HFF-Myc (cell line): ENCODE data around the gene CNOT3.

Experiments
- DNase-seq: peaks from one replicate; pipeline ENCODE4 v3.0.0-alpha.2; 2011; ENCODE audit warnings: low read depth; ENCODE audit errors: extremely low read depth
- H3K4me3 ChIP-seq: replicated peaks from 2 replicates; pipeline ENCODE4 v1.5.1; 2011; ENCODE audit warnings: low read depth, mild to moderate bottlenecking, control low read depth, low read length
- TF ChIP-seq, protein P1 (sequence below): IDR thresholded peaks from 2 replicates; pipeline ENCODE4 v1.5.1; 2012; ENCODE audit warnings: mild to moderate bottlenecking, low read depth, low read length, control low read depth; ENCODE audit errors: missing control alignments

Gene CNOT3

DNA sequence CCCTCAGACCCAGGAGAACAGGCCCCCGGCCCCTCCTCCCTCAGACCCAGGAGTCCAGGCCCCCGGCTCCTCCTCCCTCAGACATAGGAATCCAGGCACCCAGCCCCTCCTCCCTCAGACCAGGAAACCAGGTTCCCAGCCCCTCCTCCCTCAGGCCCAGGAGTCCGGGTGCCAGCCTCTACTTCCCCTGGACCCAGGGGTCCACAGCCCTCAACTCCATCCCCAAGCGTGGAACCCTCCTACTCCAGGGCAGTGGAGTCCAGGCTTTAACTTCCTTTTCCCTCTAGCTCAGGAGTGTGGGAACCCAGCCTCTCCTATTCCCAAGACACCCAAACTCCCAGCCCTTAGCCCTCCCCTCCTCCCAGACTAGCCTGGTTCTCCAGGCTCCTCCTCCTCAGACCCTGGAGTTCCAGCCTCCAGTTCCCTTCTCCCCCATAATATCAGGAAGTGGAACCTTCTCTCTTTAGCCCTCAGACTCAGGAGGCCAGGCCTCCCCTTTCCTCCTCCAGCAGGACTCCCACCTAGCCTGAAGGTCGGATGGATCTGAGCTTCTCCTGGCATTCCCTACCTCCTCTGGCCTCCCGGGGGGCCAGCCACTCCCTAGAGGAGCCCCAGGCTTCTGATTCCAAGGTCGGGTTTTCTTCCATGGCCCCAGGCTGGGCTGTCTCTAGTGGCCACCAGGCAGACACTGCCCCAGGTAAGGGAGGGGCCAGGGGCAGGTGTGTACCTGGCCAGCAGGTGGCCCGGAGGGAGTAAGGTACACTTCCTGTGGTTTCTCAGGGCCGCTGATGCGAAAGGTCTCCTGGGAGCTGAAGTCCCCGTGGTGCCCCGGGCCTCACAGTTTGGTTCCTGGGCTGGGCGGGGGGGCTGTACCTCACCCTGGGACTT lies 35.2 kb downstream of the CNOT3 start, which contains the start of gene TMC4:
TMC4 (minus strand) TSS at position 690 of the 888 bp plus-strand sequence; CDS start at position 647, 43 bp downstream.
- TF ChIP-seq, protein P1, sequence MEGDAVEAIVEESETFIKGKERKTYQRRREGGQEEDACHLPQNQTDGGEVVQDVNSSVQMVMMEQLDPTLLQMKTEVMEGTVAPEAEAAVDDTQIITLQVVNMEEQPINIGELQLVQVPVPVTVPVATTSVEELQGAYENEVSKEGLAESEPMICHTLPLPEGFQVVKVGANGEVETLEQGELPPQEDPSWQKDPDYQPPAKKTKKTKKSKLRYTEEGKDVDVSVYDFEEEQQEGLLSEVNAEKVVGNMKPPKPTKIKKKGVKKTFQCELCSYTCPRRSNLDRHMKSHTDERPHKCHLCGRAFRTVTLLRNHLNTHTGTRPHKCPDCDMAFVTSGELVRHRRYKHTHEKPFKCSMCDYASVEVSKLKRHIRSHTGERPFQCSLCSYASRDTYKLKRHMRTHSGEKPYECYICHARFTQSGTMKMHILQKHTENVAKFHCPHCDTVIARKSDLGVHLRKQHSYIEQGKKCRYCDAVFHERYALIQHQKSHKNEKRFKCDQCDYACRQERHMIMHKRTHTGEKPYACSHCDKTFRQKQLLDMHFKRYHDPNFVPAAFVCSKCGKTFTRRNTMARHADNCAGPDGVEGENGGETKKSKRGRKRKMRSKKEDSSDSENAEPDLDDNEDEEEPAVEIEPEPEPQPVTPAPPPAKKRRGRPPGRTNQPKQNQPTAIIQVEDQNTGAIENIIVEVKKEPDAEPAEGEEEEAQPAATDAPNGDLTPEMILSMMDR, result no peak
- DNase-seq, result no peak
- H3K4me3 ChIP-seq, result no peak within 1 kb of the TSS

DNA sequence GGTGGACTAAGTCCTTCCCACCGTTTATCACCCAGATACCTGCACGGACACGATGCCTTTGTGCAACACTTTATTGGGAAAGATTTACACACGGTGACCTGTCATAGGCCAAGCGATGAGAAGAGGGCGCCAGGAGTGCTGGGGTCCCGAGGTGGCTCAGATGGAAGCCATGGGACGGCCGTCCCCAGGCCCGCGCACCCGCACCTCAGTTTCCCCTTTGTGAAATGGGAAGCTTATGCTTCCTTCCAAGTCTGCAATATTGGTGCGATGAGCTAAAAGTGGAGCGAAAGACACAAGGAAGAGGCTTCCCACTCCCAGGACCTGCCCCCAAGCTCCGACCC lies 35.8 kb downstream of the CNOT3 start:
- TF ChIP-seq, protein P1, result no peak
- no peak for DNase-seq
- no peak overlapping the region for H3K4me3 ChIP-seq

DNA sequence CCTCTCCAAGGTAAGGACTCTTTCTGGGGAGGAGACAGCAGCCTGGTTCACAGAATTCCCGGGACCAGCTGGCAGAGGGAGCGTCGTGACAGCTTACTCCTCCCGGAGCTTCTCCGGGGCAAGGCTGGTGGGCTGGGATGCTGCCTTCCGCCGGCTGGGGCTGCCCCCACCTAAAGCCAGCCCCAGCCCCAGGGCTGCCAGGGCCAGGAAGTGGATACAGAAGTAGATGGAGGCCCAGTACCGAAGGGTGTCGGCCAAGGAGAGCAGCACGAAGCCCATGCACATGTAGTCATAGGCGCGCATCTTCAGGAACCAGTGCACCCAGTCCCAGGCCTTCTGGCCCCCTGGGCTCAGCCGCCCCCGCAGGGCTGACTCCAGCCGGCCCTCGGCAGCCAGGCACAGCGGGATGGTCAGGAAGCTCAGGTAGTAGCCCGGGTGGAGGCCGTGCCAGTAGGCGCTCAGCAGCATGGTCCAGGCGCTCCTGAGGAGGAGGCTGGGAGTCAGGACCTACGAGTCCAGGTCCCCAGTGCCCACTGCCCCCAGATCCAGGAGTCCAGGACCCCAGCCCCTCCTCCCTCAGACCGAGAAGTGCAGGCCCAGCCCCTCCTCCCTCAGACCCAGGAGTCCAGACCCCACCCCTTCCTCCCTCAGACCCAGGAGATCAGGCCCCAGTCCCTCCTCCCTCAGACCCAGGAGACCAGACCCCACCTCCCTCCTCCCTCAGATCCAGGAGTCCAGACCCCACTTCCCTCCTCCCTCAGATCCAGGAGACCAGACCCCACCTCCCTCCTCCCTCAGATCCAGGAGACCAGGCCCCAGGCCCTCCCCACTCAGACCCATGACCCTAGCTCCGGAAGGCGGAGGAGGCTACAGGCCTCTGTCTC lies 36.6 kb downstream of the CNOT3 start:
- H3K4me3 ChIP-seq, result no peak overlapping the region
- TF ChIP-seq, protein P1, result no peak
- no peak for DNase-seq

DNA sequence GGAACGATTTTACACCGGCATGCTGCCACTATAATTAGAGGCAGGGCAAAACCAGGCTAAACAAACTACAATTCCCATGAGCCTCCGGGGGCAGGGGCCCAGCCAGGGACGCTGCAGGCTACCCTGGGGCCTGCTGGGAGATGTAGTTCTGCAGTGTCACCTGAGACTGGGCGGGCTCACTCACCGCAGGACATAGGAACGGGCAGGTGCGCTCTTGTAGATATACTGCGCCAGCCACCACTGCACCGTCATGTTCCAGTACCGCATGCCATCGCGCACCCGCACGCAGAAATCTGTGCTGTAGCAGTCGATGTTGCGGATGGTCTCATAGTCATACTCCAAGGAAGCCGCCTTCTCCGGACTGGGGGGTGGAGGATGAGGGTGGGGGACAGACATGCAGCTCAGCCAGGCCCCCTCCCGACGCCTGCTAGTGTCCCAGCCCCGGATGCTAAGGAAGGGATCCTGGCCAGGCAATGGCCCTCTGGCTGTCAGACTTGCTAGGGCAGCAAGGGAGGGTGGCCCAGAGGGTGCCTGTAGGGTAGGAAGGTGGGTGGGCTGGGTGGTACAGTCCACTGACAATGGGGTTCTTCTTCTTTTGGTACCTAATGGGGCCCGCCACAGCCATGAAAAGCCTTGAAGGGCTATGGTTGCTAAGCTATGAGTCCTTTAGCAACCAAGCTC lies 41.2 kb downstream of the CNOT3 start:
- TF ChIP-seq, protein P1, result no peak
- no peak for DNase-seq
- no peak overlapping the region for H3K4me3 ChIP-seq

DNA sequence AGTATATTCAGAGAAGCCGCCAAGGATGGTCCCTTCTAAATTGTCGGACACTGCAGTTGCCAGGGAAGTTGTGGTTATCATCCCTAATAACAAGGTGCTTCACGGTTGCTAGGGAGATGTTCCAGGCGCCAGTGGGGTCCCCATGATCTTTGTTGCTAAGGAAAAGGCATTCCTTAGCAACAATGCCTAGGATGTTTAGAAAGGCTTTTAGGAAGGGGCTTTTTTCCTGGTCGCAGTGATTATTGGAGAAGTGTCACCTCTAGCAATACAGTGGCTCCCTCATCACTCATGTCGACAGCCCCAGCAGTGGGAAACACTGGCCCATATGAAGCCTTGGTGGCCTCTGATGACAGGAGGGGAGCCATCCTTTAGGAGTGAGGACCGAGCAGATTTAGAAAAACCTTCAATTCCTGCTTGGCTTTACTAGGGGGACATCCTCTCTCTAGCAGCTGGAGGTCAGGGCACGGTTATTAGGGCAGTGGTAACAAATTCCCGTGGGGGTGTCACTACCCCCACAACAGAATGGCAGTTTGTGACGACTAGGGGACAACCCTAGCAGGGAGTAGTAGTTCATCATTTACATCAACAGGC lies 41.8 kb downstream of the CNOT3 start:
- H3K4me3 ChIP-seq, result no peak overlapping the region
- TF ChIP-seq, protein P1, result no peak
- DNase-seq, result no peak

DNA sequence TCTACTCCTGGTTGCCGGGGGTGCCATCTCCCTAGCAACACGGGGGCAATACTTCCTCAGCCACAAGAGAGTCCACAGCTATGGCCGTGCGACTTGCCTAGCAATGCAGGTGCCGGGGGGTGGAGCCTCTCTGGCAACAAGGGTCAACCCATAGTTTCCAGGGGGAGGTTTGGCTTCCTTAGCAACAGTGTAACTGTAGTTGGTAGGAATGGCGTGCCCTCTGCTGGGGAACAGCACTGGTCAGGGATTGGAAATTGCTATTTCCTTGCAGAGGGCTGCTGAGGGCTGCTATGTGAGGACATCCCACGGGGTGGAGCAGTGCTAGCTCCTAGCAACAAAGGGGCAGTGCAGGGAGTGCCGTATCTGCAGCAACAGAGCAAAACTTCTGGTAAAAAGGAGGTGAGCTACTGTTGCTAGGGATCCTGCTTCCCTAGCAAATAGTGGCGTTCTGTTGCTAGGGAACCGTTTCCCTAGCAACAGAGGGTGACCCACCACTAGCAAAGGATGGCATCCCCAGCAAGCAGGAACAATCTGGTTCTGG lies 42.4 kb downstream of the CNOT3 start:
- no peak overlapping the region for H3K4me3 ChIP-seq
- TF ChIP-seq, protein P1, result peak; percentile 36
- DNase-seq, result no peak
